ENCODE results near the gene TBC1D7.
A peak's percentile ranks its signal among the peaks of the same experiment; 100 is the strongest.

TBC1D7 gene

GRCh38 chr6:13328076-13328874 is at the start of gene TBC1D7:
TSS of gene TBC1D7 (minus strand) at chr6:13328537. CDS start at chr6:13326898, 1,639 bp downstream.
- DNase-seq (ENCODE audit: low spot score): peak; percentile 69

GRCh38 chr6:13377054-13377758 is 48.9 kb upstream of the TBC1D7 start:
- no peak for DNase-seq (ENCODE audit: low spot score)

- DNase-seq (ENCODE audit: low spot score): no peak
These were observed 47.1 kb upstream of the TBC1D7 start for GRCh38 chr6:13375360-13375878.

DNA sequence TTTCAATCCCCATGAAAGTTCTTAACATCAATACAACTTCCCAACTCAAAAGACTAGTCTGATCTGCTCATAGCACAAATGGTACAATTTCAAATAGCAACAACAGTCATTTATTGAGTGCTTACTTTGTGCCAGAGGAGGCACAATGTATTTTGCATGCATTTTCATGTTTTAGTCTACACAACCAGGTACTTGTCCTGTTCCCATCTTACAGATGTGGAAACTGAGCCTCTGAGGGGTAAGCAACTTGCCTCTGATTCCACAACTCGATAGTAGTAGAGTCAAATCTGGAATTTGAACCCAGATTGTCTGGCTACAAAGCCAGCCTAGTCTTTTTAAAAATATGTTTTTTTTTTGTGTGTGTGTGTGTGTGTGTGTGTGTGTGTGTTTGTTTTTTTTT is 45.6 kb upstream of the TBC1D7 start:
- no peak for DNase-seq (ENCODE audit: low spot score)

DNA sequence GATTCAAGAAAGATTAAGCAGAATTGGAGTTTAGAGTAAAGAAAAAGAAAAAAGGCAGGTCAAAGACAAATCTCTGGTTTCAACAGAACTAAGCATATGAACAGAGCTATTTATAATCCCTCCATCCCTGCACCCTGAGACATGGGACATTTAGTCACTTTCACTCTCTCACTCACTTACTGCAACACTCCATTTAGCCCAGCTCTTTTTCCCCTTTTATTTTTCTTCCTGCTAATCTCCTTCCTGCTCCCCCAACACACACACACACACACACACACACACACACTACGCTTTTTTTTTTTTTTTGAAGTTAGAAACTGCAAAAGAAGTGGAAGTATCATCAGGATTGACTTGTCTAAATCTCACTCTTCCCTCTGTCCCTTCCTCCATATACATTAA is 45.1 kb upstream of the TBC1D7 start:
- DNase-seq (ENCODE audit: low spot score): no peak

GRCh38 chr6:13372688-13373487 is 44.6 kb upstream of the TBC1D7 start:
- DNase-seq (ENCODE audit: low spot score): no peak

DNA sequence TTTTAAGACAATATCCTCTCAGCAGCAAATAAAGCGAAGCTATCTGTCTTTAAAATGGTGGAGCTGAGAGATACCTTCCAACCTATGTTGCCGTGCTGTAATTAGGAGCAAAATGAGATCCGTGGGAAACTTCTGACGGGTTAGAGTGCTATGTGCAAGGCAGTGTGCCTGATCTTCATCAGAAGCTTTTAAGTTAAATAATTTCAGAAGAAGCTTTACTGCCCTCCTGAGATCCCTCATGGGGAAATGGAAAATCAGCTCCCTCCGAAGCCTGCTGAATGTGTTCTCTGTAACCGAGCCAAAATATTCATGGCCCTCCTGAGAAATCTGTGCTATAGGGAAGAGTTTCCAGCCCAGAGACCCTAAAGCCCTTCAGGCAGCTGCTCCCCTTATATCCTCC is 43.7 kb upstream of the TBC1D7 start:
- DNase-seq (ENCODE audit: low spot score): no peak

DNA sequence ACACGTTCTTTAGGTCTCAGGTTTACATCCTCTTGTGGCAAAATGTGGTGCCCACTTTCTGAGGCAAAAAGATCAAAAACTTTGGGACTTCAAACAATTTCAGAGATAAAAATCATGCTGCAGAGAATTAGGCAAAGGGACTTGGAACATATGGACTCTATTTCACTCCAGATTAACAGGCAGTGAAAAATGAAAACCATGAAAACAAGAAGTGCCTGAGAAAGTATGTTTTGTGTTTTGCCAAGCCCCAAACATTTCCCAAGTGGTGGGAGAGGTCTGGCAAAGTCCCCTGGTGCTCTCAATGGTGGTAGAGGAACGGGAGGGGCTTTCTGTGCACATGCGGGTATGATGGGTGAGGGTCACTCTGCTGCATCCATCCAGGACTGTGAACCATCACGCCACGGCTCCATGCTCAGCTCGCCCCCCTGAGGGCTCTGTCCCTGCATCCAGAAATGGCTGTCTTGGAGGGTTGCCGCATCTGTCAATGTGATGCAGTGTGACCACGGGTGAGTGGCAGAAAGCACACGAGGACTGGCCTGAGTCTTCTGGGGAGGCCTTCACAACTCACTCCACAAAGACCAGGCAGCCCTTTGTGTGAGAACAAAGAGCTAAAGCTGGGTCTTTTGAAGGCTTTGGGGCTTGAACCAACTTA is 43.2 kb upstream of the TBC1D7 start:
- no peak for DNase-seq (ENCODE audit: low spot score)

- no peak for DNase-seq (ENCODE audit: low spot score)
These were observed 42.3 kb upstream of the TBC1D7 start for GRCh38 chr6:13370623-13371022.

- DNase-seq (ENCODE audit: low spot score): no peak
These were observed 41.3 kb upstream of the TBC1D7 start for GRCh38 chr6:13369591-13369990.

DNA sequence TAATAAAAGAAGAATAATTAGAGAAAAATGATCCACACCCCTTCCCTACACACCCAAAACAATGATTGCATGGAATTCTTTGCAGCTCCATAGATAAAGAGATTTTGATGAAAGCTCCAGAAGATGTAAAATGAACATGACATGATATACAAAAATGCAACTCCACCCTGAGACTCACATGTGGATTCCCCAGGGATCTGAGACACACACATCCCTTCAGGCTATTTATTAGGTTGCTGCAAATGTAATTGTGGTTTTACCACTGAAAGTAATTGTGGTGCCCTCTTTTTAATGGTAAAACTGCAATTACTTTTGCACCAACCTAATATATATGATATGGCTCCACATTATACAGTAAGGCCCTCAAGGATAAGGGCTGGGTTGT is 40.4 kb upstream of the TBC1D7 start:
- no peak for DNase-seq (ENCODE audit: low spot score)

DNA sequence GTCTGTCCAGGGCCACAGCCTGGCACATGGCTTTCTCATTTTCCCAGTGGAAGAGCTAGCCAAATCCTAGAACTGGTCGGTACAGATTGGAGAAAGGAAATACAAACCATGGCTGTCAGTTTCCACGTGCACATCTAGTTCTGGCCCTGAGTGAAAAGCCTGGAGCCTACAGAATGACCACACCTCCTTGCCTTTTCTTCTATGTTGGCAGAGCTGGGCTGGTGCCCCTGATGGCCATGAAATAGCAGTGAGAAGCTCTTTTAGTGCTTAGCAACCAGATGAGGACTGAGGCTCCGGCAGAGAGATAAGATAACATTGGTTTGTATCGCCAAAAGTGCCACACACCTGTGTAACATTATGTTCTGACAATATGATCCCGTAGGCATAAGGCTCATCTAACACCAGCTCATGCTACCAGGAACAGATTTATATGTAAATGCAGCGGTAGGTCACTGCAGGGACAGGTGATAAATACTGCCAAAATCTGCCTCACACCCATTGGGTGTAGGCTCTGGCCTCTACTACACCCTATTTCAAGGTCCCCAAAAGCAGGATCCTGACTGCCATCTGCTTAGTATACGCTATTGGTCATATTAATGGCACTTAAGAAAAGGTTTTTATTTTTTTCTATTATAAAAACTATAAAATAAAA is 39.9 kb upstream of the TBC1D7 start:
- DNase-seq (ENCODE audit: low spot score): no peak

DNA sequence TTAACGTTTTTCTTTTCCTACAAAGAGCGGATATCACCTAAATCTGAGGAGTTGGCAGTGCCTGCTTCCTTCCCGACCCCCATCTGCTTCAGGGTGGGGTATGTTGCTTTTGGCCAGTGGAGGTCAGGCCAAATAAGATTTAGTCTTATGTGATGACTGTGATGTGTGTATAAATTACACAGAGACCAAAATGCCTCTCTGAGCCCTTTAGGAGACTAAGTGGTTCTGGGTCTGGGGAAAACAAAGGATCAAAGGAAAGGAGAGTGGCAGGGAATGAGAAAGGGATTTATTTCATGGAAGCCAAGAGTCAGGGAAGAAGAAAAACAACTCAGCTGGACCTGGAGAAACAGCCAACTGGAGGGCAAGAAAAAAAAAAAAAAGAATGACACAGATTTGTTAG is 39.1 kb upstream of the TBC1D7 start:
- DNase-seq (ENCODE audit: low spot score): no peak

- DNase-seq (ENCODE audit: low spot score): no peak
These were observed 37.0 kb upstream of the TBC1D7 start for GRCh38 chr6:13365320-13365719.

DNA sequence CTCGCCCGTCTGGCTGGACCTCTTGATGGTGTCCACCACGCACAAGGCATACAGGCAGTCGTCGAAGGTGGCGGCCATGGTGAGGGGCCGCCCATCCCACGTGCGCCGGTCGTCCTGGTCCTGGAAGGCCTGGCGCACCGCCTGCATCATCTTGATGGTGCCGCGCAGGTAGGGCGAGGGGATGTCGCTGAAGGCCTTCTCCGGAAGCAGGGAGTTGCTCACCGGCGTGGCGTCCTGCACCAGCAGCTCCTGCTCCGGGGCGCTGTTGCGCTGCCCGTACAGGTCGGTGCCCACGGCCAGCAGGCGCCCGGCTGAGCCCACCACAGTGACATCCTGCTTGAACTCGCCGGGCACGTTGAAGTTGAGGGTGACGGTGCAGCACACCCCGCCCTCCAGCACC is 36.5 kb upstream of the TBC1D7 start:
- DNase-seq (ENCODE audit: low spot score): no peak

DNA sequence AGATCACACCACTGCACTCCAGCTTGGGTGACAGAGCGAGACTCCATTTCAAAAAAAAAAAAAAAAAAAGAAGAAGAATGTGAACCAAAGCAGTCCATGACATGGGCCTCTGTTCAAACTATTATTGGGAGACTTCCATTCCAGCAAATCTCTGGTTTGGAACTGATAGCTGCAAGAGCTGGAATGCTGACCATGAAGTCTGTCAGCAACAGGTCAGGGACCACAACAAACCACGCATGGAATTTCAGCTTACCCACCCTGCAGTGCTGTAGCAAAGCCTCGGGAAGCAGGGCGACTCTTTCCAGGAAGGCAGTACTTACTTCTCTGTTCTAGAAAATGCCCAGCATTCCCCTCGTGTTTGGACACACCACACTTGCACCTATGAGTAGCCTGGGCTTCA is 34.1 kb upstream of the TBC1D7 start:
- no peak for DNase-seq (ENCODE audit: low spot score)

DNA sequence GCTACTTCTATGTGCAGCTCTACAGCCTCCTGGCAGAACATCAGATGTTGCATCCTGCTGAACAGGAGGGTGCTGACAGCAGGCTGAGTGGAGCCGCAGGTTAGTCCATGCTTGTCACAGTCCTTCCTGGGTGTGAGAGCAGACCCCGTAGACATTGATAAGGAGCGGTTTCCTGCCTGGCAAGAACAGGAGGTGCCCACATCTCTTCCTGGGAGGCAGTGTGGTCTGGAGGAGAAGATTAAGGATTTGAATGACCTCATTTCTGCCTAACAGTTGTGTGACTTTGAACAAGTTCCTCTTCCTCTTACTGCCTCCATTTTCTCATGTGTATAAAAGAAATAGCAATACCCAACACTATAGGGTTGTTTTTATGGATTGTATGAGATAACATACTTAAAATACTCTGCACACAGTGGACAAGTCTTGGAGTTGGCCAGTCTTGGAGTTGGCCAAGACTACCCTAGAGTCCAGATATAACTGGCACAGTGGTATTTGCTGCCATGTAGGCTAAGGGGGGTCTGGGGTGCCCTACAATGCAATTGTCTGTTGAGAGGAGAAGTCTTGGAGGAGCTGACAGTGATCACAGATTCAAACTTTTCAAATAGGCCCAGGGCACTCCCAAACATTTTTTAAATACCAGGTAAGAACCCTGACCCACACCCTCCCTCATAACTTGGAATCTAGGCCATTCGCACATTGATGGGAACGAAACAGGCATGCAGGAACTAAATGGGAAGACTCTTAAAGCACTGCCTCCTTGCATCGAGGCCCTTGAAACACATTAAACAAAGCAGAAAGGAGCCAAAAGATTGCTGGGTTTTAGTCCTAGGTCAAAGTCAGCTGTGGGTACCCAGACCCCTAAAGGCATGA is 32.6 kb upstream of the TBC1D7 start:
- DNase-seq (ENCODE audit: low spot score): no peak

DNA sequence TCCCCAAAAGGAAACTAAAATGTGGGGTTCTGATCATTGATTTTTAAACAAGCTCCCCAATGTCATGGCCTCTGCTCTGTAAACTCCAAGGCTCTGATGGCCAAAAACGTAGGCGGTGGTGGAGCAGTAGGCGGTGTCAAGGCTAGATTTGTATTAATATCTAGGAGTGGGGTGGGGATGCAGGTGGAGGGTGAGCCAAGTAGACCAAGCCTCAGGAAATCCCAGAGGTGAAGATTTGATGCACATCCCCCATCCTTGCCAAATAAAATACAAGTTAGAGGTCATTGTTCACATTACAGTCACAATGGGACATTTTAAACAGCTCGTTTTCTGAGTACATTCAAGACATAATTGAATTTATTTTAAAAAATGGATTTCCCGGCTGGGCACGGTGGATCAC is 30.9 kb upstream of the TBC1D7 start:
- DNase-seq (ENCODE audit: low spot score): no peak

GRCh38 chr6:13358511-13358910 is 30.2 kb upstream of the TBC1D7 start:
- DNase-seq (ENCODE audit: low spot score): no peak

DNA sequence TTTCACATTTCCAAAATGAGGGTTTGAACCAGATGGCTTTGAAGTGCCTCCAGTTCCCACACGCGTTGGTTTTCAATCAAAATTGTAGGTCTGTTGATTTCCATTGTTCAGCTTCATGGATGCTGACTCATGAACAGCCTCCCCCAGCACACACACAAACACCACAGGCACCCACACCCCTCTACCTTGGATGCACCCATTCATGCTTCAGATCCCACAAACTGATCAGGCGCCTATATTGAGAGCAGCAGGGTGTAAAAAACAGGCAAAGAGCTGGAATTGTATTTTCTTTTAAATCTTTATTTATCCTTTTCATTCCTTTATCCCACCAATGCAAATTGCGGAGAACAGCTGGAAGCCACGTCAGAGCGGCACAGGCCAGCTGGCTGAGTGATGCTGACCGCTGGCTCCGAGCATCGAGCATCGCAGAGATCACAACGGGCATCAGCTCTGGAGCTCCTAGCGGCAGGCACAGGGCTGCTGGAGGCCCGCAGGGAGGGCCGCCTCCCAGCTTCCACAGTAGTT is 29.3 kb upstream of the TBC1D7 start:
- DNase-seq (ENCODE audit: low spot score): no peak

Measured in HuH-7.5 (cell line).